ENCODE data around the gene TMEM178B.

Gene TMEM178B

GRCh38 chr7:141430455-141431139 lies 356.7 kb downstream of the TMEM178B start:
- DNase-seq (ENCODE audit: low spot score), result no peak

- DNase-seq (ENCODE audit: low spot score), result no peak
Observed at GRCh38 chr7:141431140-141431479, 357.2 kb downstream of the TMEM178B start.

- no peak for DNase-seq (ENCODE audit: low spot score)
Observed at GRCh38 chr7:141431711-141432110, 357.8 kb downstream of the TMEM178B start.

- DNase-seq (ENCODE audit: low spot score), result no peak
Observed at GRCh38 chr7:141433698-141434097, 359.8 kb downstream of the TMEM178B start.

GRCh38 chr7:141436139-141436538 lies 362.3 kb downstream of the TMEM178B start:
- no peak for DNase-seq (ENCODE audit: low spot score)

GRCh38 chr7:141436575-141437075 lies 362.8 kb downstream of the TMEM178B start:
- no peak for DNase-seq (ENCODE audit: low spot score)

- DNase-seq (ENCODE audit: low spot score), result no peak
Observed at GRCh38 chr7:141439164-141439563, 365.3 kb downstream of the TMEM178B start.

- DNase-seq (ENCODE audit: low spot score), result no peak
Observed at GRCh38 chr7:141439776-141440175, 365.9 kb downstream of the TMEM178B start.

- DNase-seq (ENCODE audit: low spot score), result no peak
Observed at GRCh38 chr7:141441837-141442627, 368.2 kb downstream of the TMEM178B start.

- no peak for DNase-seq (ENCODE audit: low spot score)
Observed at GRCh38 chr7:141442781-141443180, 368.9 kb downstream of the TMEM178B start.

- no peak for DNase-seq (ENCODE audit: low spot score)
Observed at GRCh38 chr7:141444961-141445360, 371.1 kb downstream of the TMEM178B start.

- DNase-seq (ENCODE audit: low spot score), result no peak
Observed at GRCh38 chr7:141451232-141451631, 377.4 kb downstream of the TMEM178B start.

GRCh38 chr7:141452911-141453310 lies 379.0 kb downstream of the TMEM178B start:
- DNase-seq (ENCODE audit: low spot score), result no peak

GRCh38 chr7:141454338-141454737 lies 380.5 kb downstream of the TMEM178B start:
- DNase-seq (ENCODE audit: low spot score), result no peak

- DNase-seq (ENCODE audit: low spot score), result no peak
Observed at GRCh38 chr7:141455723-141456122, 381.9 kb downstream of the TMEM178B start.

GRCh38 chr7:141456298-141456697 lies 382.4 kb downstream of the TMEM178B start:
- no peak for DNase-seq (ENCODE audit: low spot score)

- DNase-seq (ENCODE audit: low spot score), result no peak
Observed at GRCh38 chr7:141456711-141457110, 382.8 kb downstream of the TMEM178B start.

GRCh38 chr7:141460781-141461715 lies 387.2 kb downstream of the TMEM178B start:
- DNase-seq (ENCODE audit: low spot score), result no peak

GRCh38 chr7:141461924-141462323 lies 388.1 kb downstream of the TMEM178B start:
- DNase-seq (ENCODE audit: low spot score), result no peak

- DNase-seq (ENCODE audit: low spot score), result no peak
Observed at GRCh38 chr7:141462958-141463357, 389.1 kb downstream of the TMEM178B start.

- no peak for DNase-seq (ENCODE audit: low spot score)
Observed at GRCh38 chr7:141463986-141464385, 390.1 kb downstream of the TMEM178B start.

GRCh38 chr7:141464551-141464950 lies 390.7 kb downstream of the TMEM178B start:
- no peak for DNase-seq (ENCODE audit: low spot score)

Measured in left forelimb (tissue), 1 donor.